H1 (cell line): Measurements from ENCODE around the gene TUBA4B. TPM values are rescaled to one million over a fixed set of nuclear protein-coding genes. Genes with fewer than 3 reads are reported as not detected.

Source experiments
- CREB1 ChIP-seq: IDR thresholded peaks from 2 replicates; pipeline ENCODE4 v1.6.1; 2012; ENCODE audit warnings: inconsistent platforms
- HDAC2 ChIP-seq, 2 experiments: fragments of 300-600 bp in 1 of 2; sonication (generic) in 1 of 2; IDR thresholded peaks; 2 replicates each; pipeline ENCODE4 v1.6.1; 2011 to 2012; ENCODE audit warnings: low read depth in 2 of 2, low read length in 2 of 2, mild to moderate bottlenecking in 2 of 2, moderate library complexity in 2 of 2, borderline replicate concordance in 1 of 2, inconsistent platforms in 1 of 2
- JUND ChIP-seq: IDR thresholded peaks from 2 replicates; pipeline ENCODE4 v1.6.1; 2011; ENCODE audit warnings: mild to moderate bottlenecking, improper control_type of control experiment, low read length
- KDM4A ChIP-seq: IDR thresholded peaks from one replicate; pipeline ENCODE4 v1.7.1; 2012; ENCODE audit warnings: low read depth, mild to moderate bottlenecking, moderate library complexity, low read length, inconsistent platforms; ENCODE audit not compliant: severe bottlenecking
- MAFK ChIP-seq: IDR thresholded peaks from 2 replicates; pipeline ENCODE4 v1.6.1; 2012; ENCODE audit warnings: low read depth, mild to moderate bottlenecking, improper control_type of control experiment, low read length
- MAX ChIP-seq: IDR thresholded peaks from 2 replicates; pipeline ENCODE4 v1.6.1; 2012; ENCODE audit warnings: inconsistent platforms
- POLR2A ChIP-seq, 2 experiments: IDR thresholded peaks; 1 replicate in 1 of 2; 2 replicates in 1 of 2; pipeline ENCODE4 v1.6.1; 2011; ENCODE audit warnings: low read depth in 2 of 2, low read length in 2 of 2, mild to moderate bottlenecking in 2 of 2; ENCODE audit errors: control extremely low read depth in 1 of 2
- RXRA ChIP-seq: IDR thresholded peaks from 2 replicates; pipeline ENCODE4 v1.6.1; 2011; ENCODE audit warnings: low read depth, mild to moderate bottlenecking, low read length, moderate library complexity; ENCODE audit not compliant: insufficient read depth
- YY1 ChIP-seq: IDR thresholded peaks from 2 replicates; pipeline ENCODE4 v1.6.1; 2011; ENCODE audit warnings: low read depth, mild to moderate bottlenecking, low read length
- polyA plus RNA-seq, 7 experiments: library from polyadenylated mRNA; depleted of rRNA in 3 of 7; stranded (reverse) in 5 of 7; unstranded in 2 of 7; fragments of >200 nt in 5 of 7; fragments of 200-250 nt in 2 of 7; gene quantifications; 1 replicate in 5 of 7; 2 replicates in 1 of 7; 4 replicates in 1 of 7; pipeline versions ENCODE4 v1.2.1 to v1.2.3, GENCODE V29; 2011 to 2013; ENCODE audit warnings: missing spikeins in 2 of 7, mixed read lengths in 2 of 7
- total RNA-seq: library from RNA; stranded (reverse); fragmentation: NEBNext Ultra II Directional; extraction: Animal tissue kit (Norgen Biotek cat#: 25700); gene quantifications from 2 replicates; pipeline ENCODE4 v1.2.1, GENCODE V29; 2021

TUBA4B gene
- total and polyA plus RNA-seq, 2 of the 8 experiments (the other 6 are each of a cell fraction or from before 2014, with no cell fraction given), result 0.08 to 0.24 TPM

- TF ChIP-seq HDAC2 (IDR thresholded peaks at IDR 0.05; ENCODE audit: borderline replicate concordance in 1 of 2, low read depth in 2 of 2, low read length in 2 of 2), result peak; percentile 84 to 89; a peak in 2 of 4 replicates
- peak; percentile 27 for TF ChIP-seq KDM4A
- TF ChIP-seq MAX, result peak; percentile 50; the same call in 1 of the 2 replicates
- TF ChIP-seq CREB1, result 0 out of 2 replicates have a peak, but pooled peaks have one; percentile 27
- no peak for TF ChIP-seq YY1
- TF ChIP-seq RXRA, result no peak
- peak; percentile 23; the same call in 1 of the 2 replicates for TF ChIP-seq MAFK
- TF ChIP-seq JUND, result 0 out of 2 replicates have a peak, but pooled peaks have one; percentile 3
- TF ChIP-seq POLR2A (IDR thresholded peaks at IDR 0.05; ENCODE audit: control extremely low read depth in 1 of 2, low read depth in 2 of 2, low read length in 2 of 2), result no peak
Observed at GRCh38 chr2:219308142-219309101, 55.4 kb downstream of the TUBA4B start (continued).
